Spinal cord (tissue), 10 donors: Measurements from ENCODE around the gene SIAH1. TPM values are rescaled to one million over a fixed set of nuclear protein-coding genes. Genes with fewer than 3 reads are reported as not detected.

Experiments used
- DNase-seq, 6 donors: peaks; one replicate each; pipeline versions ENCODE4 v3.0.0 to v3.0.0-alpha.2; 2013 to 2015; ENCODE audit warnings: low spot score in 6 of 6, low read depth in 4 of 6
- H3K27ac ChIP-seq: one replicate; pipeline ENCODE4 v1.5.1; 2013; ENCODE audit warnings: low read depth, low read length, control low read depth
- H3K27me3 ChIP-seq: one replicate; pipeline ENCODE4 v1.6.1; 2013; ENCODE audit warnings: low read length; ENCODE audit not compliant: control insufficient read depth, insufficient read depth
- H3K36me3 ChIP-seq: one replicate; pipeline ENCODE4 v1.6.1; 2013; ENCODE audit warnings: low read length; ENCODE audit not compliant: control insufficient read depth, insufficient read depth
- H3K4me1 ChIP-seq: one replicate; pipeline ENCODE4 v1.6.1; 2013; ENCODE audit warnings: low read length; ENCODE audit not compliant: control insufficient read depth, insufficient read depth
- H3K4me3 ChIP-seq: one replicate; pipeline ENCODE4 v1.5.1; 2013; ENCODE audit warnings: low read depth, low read length, control low read depth
- H3K9me3 ChIP-seq: one replicate; pipeline ENCODE4 v1.6.1; 2013; ENCODE audit warnings: low read length; ENCODE audit not compliant: control insufficient read depth, insufficient read depth
- WGBS: methylation state at CpG from one replicate; pipeline ENCODE4 v1.1.5; 2013; ENCODE audit warnings: missing lambda C conversion rate; ENCODE audit not compliant: insufficient coverage; 5-methylcytosine and 5-hydroxymethylcytosine counted together
- long read RNA-seq, 4 donors: transcript quantifications; one replicate each; lab custom pipeline, GENCODE V29; 2026
- polyA plus RNA-seq, 2 donors: library from polyadenylated mRNA; unstranded; fragments of 120-200 nt; gene quantifications; one replicate each; pipeline ENCODE4 v1.2.1, GENCODE V29; 2013; ENCODE audit not compliant: insufficient read length in 2 of 2
- total RNA-seq, 2 donors: library from RNA; depleted of rRNA in 1 of 2; stranded (reverse); fragments of 120-200 nt in 1 of 2; fragments of >200 nt in 1 of 2; gene quantifications; one replicate each; pipeline versions ENCODE4 v1.2.3 to v1.2.4, GENCODE V29; 2013 to 2014
- donor health status: healthy.

SIAH1 gene, protein sequence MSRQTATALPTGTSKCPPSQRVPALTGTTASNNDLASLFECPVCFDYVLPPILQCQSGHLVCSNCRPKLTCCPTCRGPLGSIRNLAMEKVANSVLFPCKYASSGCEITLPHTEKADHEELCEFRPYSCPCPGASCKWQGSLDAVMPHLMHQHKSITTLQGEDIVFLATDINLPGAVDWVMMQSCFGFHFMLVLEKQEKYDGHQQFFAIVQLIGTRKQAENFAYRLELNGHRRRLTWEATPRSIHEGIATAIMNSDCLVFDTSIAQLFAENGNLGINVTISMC
- total RNA-seq, result 10 to 100 TPM; 36.9 to 54.2 TPM
- 10 to 100 TPM; 43.4 to 46.1 TPM for polyA plus RNA-seq
- long read RNA-seq, donor 1, transcript SIAH1-203 (2 exons, 2,147 nt), result minor isoform, 24 of 143 reads
- long read RNA-seq, donor 1, transcript SIAH1-202 (1 exons, 3,352 nt), result major isoform, 49 of 143 reads
- long read RNA-seq, donor 1, partial matches to known transcripts, result 63 of 143 reads
- long read RNA-seq, donor 1, other reads (novel, unspliced or antisense), result 7 of 143 reads
- long read RNA-seq, donor 2, transcript SIAH1-202 (1 exons, 3,352 nt), result major isoform, 14 of 21 reads
- long read RNA-seq, donor 2, transcript SIAH1-203 (2 exons, 2,147 nt), result minor isoform, 7 of 21 reads
- long read RNA-seq, donor 2, partial matches to known transcripts, result 0 of 21 reads
- long read RNA-seq, donor 2, other reads (novel, unspliced or antisense), result 0 of 21 reads
- long read RNA-seq, donor 3, transcript SIAH1-202 (1 exons, 3,352 nt), result major isoform, 20 of 38 reads
- long read RNA-seq, donor 3, transcript SIAH1-203 (2 exons, 2,147 nt), result minor isoform, 18 of 38 reads
- long read RNA-seq, donor 3, partial matches to known transcripts, result 0 of 38 reads
- long read RNA-seq, donor 3, other reads (novel, unspliced or antisense), result 0 of 38 reads
- long read RNA-seq, donor 4, transcript SIAH1-203 (2 exons, 2,147 nt), result minor isoform, 12 of 93 reads
- long read RNA-seq, donor 4, transcript SIAH1-202 (1 exons, 3,352 nt), result major isoform, 81 of 93 reads
- long read RNA-seq, donor 4, partial matches to known transcripts, result 0 of 93 reads
- long read RNA-seq, donor 4, other reads (novel, unspliced or antisense), result 0 of 93 reads

- WGBS, result under 1% methylated on average over 98 of the region's 105 CpGs
- Histone ChIP-seq H3K9me3 (no peaks in the 10 kb centered on the region), H3K4me1 (peaks cover 8% of the 10 kb centered on the region), H3K27me3 (no peaks in the 10 kb centered on the region), H3K4me3 (peak within 1 kb of the TSS; percentile 69), H3K27ac (peak within 1 kb of the TSS; percentile 95), H3K36me3 (no peaks in the 10 kb centered on the region)
- DNase-seq, result peak; percentile 54 to 96 (median 83)
Observed at GRCh38 chr16:48385253-48386150, at the start of gene SIAH1. Gene SIAH1, minus strand, starts transcription at chr16:48385413. Its CDS starts 22,985 bp downstream, at chr16:48362428.

GRCh38 chr16:48434653-48435317, 49.6 kb upstream of the SIAH1 start:
- no peaks in the 10 kb centered on the region for H3K27me3 ChIP-seq
- WGBS, result 63% methylated on average over 4 of the region's 4 CpGs
- no peak overlapping the region for H3K27ac ChIP-seq
- H3K36me3 ChIP-seq, result no peaks in the 10 kb centered on the region
- peaks cover 3% of the 10 kb centered on the region for H3K4me1 ChIP-seq
- no peak overlapping the region for H3K4me3 ChIP-seq
- DNase-seq, result no peak
- no peaks in the 10 kb centered on the region for H3K9me3 ChIP-seq

GRCh38 chr16:48433850-48434530, 48.8 kb upstream of the SIAH1 start:
- Histone ChIP-seq H3K27me3 (no peaks in the 10 kb centered on the region), H3K9me3 (no peaks in the 10 kb centered on the region), H3K4me3 (no peak overlapping the region), H3K27ac (no peak overlapping the region), H3K36me3 (no peaks in the 10 kb centered on the region), H3K4me1 (peaks cover 3% of the 10 kb centered on the region)
- DNase-seq, result no peak
- WGBS, result 86% methylated on average over 5 of the region's 5 CpGs

- Histone ChIP-seq H3K4me1 (peaks cover 3% of the 10 kb centered on the region), H3K27ac (no peak overlapping the region), H3K36me3 (no peaks in the 10 kb centered on the region), H3K27me3 (no peaks in the 10 kb centered on the region), H3K9me3 (no peaks in the 10 kb centered on the region), H3K4me3 (no peak overlapping the region)
- DNase-seq, result no peak
- WGBS, result 90% methylated on average over 17 of the region's 18 CpGs
Observed at GRCh38 chr16:48433116-48433849, 48.1 kb upstream of the SIAH1 start.

DNA sequence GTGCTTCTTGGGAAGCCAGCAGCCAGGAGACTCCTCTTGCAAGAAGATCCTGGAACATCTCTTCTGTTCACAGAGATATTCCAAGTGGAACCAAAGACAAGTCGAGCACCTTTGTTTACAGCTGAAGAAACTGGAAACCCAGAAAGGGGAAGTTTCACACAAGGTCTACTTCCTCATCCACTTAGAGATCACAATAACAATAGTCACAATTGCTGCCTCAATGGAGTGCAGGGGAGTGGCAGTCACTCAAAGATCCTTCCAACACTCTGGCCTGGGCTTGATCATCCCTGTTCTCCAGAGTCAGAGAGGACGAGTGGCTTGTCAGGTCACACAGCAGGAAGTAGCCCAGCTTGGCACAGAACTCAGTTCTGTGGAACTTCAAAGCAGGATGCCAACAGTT, 46.9 kb upstream of the SIAH1 start:
- WGBS, result 50% methylated on average over 2 of the region's 2 CpGs
- no peaks in the 10 kb centered on the region for H3K27me3 ChIP-seq
- no peak overlapping the region for H3K27ac ChIP-seq
- peaks cover 3% of the 10 kb centered on the region for H3K4me1 ChIP-seq
- no peak for DNase-seq
- no peak overlapping the region for H3K4me3 ChIP-seq
- no peaks in the 10 kb centered on the region for H3K36me3 ChIP-seq
- H3K9me3 ChIP-seq, result no peaks in the 10 kb centered on the region

DNA sequence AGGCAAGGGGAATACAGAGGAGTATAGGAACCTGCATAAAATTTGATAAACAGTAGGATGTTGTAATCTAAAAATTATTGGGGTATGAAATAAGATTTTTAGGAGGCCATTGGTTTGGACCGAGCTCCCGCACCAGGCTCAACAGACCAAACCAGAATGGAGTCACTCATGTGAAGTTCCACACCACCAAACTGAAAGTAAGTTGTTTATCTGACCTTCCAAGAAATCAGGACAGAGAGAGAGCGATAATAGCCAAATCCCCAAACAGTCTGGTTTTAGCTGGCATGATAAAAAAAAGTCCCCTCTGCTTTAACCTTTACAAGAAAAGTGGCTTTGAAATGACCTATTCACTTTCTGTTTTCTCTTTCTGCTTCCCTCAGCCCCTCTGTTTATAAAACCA, 45.7 kb upstream of the SIAH1 start:
- Histone ChIP-seq H3K27me3 (no peaks in the 10 kb centered on the region), H3K27ac (no peak overlapping the region), H3K9me3 (no peaks in the 10 kb centered on the region), H3K36me3 (no peaks in the 10 kb centered on the region), H3K4me1 (peaks cover 1% of the 10 kb centered on the region), H3K4me3 (no peak overlapping the region)
- 100% methylated on average over 3 of the region's 3 CpGs for WGBS
- DNase-seq, result no peak

GRCh38 chr16:48426244-48427141, 41.3 kb upstream of the SIAH1 start:
- no peak overlapping the region for H3K27ac ChIP-seq
- WGBS, result 72% methylated on average over 1 of the region's 2 CpGs
- H3K4me1 ChIP-seq, result no peaks in the 10 kb centered on the region
- no peaks in the 10 kb centered on the region for H3K9me3 ChIP-seq
- no peak for DNase-seq
- H3K36me3 ChIP-seq, result no peaks in the 10 kb centered on the region
- no peak overlapping the region for H3K4me3 ChIP-seq
- H3K27me3 ChIP-seq, result no peaks in the 10 kb centered on the region
